GM19351 (cell line): ENCODE results near the gene FBXW4.

Source experiments
- ATAC-seq: cut with Tn5 transposase; IDR thresholded peaks from one replicate; pipeline ENCODE4 v1.9.1; 2021; ENCODE audit warnings: mild to moderate bottlenecking, moderate library complexity; ENCODE audit not compliant: unreplicated experiment

The FBXW4 gene

DNA sequence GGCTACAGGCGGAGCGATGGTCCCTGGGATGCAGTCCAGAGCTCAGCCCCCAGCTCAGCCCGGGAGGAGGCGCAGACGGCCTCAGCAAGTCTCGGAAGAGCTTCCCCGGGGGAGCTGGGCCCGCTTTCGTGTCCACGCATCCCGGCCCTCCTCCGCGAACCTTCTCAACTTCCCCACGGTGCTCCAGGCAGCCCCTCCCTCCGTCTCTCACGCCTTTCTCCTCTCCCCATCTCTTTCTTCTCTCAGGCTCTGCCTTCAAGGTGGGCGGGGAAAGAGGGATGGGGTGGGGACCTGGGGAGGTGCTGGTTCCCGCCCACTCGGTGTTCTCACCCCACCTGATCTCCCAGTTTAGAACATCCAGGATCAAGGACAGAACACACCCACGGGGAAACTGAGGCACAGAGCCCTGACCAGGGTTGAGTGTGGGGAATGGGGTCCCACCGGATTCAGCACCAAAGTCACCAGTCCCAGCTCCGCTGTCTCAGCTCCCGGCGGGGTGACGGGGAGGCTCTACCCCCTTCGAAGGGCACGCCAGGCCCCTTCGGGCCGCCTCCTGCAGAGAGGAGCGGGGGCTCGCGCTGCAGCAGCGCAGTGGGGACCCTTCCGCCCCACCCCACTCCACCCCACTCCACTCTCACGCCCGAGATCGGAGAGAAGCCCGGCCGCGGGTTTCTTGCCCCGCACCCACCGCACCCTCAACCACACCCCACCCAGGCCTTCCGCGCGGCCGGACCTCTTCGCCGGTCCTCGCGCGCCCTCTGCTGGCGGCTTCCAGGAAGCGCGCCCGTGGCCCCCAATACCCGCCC, 125.1 kb downstream of the FBXW4 start:
- peak; percentile 66 for ATAC-seq

DNA sequence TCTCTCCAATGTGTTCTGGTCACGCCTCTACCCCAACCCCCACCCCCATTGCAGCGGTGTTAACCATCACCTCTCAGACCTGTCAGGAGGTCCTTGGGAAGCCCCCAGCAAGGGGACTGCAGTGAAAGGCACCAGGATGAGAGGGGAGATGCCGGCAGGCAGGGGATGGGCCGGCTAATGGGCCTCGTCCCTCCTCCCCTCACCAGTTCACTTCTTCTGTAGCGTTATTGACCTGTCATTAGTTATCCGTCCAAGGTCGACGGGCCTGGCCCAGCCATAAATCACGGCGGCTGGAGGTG, 125.7 kb downstream of the FBXW4 start:
- no peak for ATAC-seq

DNA sequence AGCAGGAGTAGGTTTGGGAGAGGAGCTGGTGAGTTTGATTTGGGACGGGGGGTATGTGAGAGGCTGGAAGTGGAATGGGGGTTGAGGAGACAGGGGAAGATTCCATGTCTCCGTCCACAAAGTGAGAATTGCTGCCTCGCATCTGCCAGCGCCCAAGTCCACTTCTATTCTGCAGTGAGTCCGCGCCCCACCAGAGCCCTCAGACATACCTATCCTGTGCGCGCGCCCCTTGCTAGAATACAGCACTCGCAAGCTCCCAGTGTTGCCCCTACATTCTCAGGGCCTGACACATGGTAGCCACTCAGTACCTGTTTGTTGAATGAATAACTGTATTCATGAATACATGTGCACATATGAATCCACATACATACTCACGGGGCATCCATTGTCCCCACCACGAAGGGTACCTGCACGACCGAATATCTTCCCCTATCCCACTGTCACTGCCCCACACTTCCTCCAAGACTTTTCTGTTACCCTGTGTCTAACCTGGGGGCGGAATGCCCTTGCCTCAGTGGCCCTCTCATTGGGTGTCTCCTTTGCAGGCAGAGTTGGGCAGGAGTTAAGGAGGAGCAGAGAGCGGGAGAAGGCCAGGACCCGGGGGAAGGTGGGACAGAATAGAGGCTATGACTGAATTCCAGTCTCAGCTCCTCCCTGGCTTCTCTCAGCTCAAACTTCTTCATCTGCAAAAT, 126.8 kb downstream of the FBXW4 start:
- no peak for ATAC-seq

- no peak for ATAC-seq
Measured at GRCh38 chr10:101567165-101568006, 127.6 kb downstream of the FBXW4 start.

GRCh38 chr10:101566333-101567164, 128.4 kb downstream of the FBXW4 start:
- no peak for ATAC-seq

- ATAC-seq, result no peak
Measured at GRCh38 chr10:101565936-101566332, 129.0 kb downstream of the FBXW4 start.

DNA sequence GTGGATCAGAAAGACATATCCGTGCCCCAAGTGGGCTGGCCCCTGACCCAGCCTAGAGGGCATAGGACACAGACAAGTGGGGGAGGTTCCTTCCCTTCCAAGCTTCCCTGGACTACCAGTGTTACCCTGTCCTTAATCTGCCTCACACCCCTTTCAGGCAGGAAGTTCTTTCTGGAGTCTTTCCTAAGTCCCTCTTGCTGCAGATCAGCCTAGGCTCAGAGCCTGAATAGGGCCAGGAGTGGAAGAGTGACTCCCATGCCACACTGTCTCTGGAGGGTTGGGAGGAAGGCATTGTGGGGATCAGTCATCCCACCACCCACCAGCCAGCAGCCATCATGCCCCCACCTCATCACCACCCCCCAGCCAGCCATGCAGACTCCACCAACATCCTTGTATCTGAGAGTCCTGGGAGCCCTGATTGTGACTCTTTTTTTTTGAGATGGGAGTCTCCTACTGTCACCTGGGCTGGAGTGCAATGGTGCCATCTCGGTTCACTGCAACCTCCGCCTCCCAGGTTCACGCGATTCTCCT, 129.5 kb downstream of the FBXW4 start:
- no peak for ATAC-seq

GRCh38 chr10:101564490-101564991, 130.4 kb downstream of the FBXW4 start:
- no peak for ATAC-seq

DNA sequence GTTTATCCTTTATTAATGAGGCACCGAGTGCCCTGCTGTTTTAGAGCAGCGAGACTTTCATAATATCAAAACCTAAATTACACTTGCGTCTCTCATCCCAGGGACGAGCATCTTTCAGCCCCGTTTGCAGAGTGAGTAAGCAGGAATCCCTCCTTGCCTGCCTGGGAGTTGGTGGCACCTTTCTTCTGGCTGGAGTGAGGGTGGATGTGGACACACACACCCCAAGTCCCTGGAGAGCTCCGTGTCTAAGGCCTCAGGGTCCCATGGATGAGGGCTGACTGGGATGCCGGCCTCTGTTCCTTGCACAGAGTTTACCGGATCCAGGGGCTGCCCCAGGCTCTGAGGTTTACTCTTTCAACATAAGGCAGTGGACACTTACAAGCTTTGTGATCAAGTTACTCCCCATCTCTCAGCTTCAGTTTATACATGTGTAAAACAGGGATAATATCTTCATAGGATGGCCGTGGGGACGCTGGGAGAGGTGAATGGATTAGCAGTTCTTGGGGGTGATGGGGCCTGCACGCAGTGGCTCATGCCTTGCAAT, 131.4 kb downstream of the FBXW4 start:
- no peak for ATAC-seq

DNA sequence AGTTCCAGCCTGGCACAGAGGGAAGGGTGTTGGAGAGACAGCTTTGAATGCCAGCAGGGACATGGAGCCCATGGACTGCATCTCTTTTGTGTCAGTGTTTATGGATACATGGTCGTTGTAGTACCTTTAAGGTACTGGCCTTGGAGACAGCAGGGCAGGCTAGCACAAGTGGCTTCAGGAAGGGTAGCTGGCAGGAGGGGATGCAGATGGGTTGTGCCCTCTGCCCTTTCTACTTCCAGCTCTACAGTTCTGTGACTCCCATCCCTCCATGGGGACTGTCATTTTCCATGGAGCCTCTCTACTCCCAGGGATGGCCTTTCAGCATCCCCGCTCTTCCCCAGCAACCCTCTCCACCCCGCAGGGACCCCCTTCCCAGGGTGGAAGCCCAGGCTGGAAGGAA, 132.0 kb downstream of the FBXW4 start:
- ATAC-seq, result no peak

DNA sequence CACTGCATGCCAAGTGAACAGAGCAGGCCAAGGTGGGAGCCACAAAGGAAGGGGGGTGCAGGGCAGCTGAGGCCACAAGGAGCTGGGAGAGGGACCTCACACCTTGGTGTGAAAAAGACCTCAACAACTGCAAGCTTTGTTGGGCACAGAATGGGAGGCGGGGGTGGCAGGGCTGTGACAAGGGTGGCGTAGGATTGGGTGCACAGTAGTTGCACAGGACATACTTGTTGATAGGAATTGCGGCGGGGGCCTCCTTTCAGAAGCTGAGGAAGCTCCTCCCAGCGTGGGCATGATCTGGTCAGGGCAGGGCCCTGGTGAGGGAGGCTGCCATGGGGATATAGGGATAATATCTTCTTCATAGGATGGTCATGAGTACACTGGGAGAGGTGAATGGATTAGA, 132.7 kb downstream of the FBXW4 start:
- no peak for ATAC-seq

GRCh38 chr10:101561068-101561915, 133.7 kb downstream of the FBXW4 start:
- no peak for ATAC-seq
